RWPE2 (cell line): ENCODE measurements around the gene FBXO38.

ENCODE experiments used
- ATAC-seq: fragments of 200-7000 bp; cut with Tn5 transposase; 3 replicates; pipeline ENCODE4 v1.9.1; 2021; ENCODE audit warnings: low read depth
- DNase-seq: peaks from one replicate; pipeline ENCODE4 v3.0.0-alpha.2; 2020; ENCODE audit warnings: low spot score
- H3K27ac ChIP-seq: fragments of 450-650 bp; 2 replicates; pipeline ENCODE4 v1.5.1; 2017; ENCODE audit warnings: mild to moderate bottlenecking; ENCODE audit not compliant: poor library complexity, severe bottlenecking
- H3K27me3 ChIP-seq: fragments of 250-450 bp; sonication (Bioruptor Pico); 2 replicates; pipeline ENCODE4 v1.5.1; 2021; ENCODE audit warnings: mild to moderate bottlenecking, moderate library complexity; ENCODE audit not compliant: insufficient read depth, poor library complexity, severe bottlenecking
- H3K36me3 ChIP-seq: fragments of 250-450 bp; sonication (Bioruptor Pico); 2 replicates; pipeline ENCODE4 v1.5.1; 2020; ENCODE audit warnings: low read depth, mild to moderate bottlenecking, moderate library complexity
- H3K4me1 ChIP-seq: fragments of 250-450 bp; sonication (Bioruptor Pico); 2 replicates; pipeline ENCODE4 v1.5.1; 2021; ENCODE audit warnings: mild to moderate bottlenecking, moderate library complexity; ENCODE audit not compliant: insufficient read depth, poor library complexity, severe bottlenecking
- H3K4me3 ChIP-seq: fragments of 250-450 bp; sonication (Bioruptor Pico); 2 replicates; pipeline ENCODE4 v1.5.1; 2021; ENCODE audit warnings: mild to moderate bottlenecking, moderate library complexity; ENCODE audit not compliant: severe bottlenecking
- H3K9me3 ChIP-seq: fragments of 250-450 bp; sonication (Bioruptor Pico); 2 replicates; pipeline ENCODE4 v1.5.1; 2021; ENCODE audit warnings: mild to moderate bottlenecking, moderate library complexity; ENCODE audit not compliant: severe bottlenecking
- TF ChIP-seq, protein P1 (sequence below): fragments of 450-650 bp; IDR thresholded peaks from one replicate; pipeline ENCODE4 v1.5.1; 2017; ENCODE audit warnings: mild to moderate bottlenecking, moderate library complexity; ENCODE audit not compliant: poor library complexity, severe bottlenecking

The FBXO38 gene

DNA sequence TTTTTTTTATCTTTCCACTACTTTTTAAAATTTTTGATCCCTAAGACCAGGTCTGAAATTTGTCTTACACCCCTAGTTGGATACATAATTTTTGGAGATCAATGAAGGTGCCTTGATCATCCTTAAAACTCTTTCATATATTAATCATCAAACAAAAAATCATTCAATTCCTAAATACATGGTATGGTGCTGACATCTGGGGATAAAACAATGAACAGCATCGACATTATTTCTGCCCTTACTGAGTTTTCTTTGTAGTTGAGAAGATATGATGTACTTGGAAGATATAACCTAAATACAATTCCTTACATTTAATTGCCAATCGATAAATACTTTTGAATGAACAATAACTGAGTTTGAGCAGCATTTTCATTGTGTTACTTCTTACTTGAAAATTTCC lies 30.1 kb upstream of the FBXO38 start:
- H3K4me3 ChIP-seq = no peak overlapping the region
- DNase-seq (no peak), ATAC-seq (no peak)
- no peak overlapping the region for H3K27ac ChIP-seq
- no peaks in the 10 kb centered on the region for H3K36me3 ChIP-seq
- H3K4me1 ChIP-seq = peaks cover 5% of the 10 kb centered on the region
- no peaks in the 10 kb centered on the region for H3K27me3 ChIP-seq
- no peaks in the 10 kb centered on the region for H3K9me3 ChIP-seq
- TF ChIP-seq, protein P1, sequence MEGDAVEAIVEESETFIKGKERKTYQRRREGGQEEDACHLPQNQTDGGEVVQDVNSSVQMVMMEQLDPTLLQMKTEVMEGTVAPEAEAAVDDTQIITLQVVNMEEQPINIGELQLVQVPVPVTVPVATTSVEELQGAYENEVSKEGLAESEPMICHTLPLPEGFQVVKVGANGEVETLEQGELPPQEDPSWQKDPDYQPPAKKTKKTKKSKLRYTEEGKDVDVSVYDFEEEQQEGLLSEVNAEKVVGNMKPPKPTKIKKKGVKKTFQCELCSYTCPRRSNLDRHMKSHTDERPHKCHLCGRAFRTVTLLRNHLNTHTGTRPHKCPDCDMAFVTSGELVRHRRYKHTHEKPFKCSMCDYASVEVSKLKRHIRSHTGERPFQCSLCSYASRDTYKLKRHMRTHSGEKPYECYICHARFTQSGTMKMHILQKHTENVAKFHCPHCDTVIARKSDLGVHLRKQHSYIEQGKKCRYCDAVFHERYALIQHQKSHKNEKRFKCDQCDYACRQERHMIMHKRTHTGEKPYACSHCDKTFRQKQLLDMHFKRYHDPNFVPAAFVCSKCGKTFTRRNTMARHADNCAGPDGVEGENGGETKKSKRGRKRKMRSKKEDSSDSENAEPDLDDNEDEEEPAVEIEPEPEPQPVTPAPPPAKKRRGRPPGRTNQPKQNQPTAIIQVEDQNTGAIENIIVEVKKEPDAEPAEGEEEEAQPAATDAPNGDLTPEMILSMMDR = peak; percentile 68

- H3K36me3 ChIP-seq = no peaks in the 10 kb centered on the region
- H3K4me3 ChIP-seq = no peak overlapping the region
- H3K9me3 ChIP-seq = no peaks in the 10 kb centered on the region
- TF ChIP-seq, protein P1 = peak; percentile 23
- ATAC-seq = no peak
- no peaks in the 10 kb centered on the region for H3K27me3 ChIP-seq
- H3K4me1 ChIP-seq = no peaks in the 10 kb centered on the region
- H3K27ac ChIP-seq = no peak overlapping the region
- DNase-seq = no peak
Observed at GRCh38 chr5:148364343-148364742, 19.4 kb upstream of the FBXO38 start.

GRCh38 chr5:148368299-148368698 lies 15.5 kb upstream of the FBXO38 start:
- Histone ChIP-seq H3K27ac (no peak overlapping the region), H3K4me1 (no peaks in the 10 kb centered on the region), H3K9me3 (no peaks in the 10 kb centered on the region), H3K36me3 (no peaks in the 10 kb centered on the region), H3K27me3 (no peaks in the 10 kb centered on the region), H3K4me3 (no peak overlapping the region)
- ATAC-seq = no peak
- no peak for DNase-seq
- TF ChIP-seq, protein P1 = no peak

DNA sequence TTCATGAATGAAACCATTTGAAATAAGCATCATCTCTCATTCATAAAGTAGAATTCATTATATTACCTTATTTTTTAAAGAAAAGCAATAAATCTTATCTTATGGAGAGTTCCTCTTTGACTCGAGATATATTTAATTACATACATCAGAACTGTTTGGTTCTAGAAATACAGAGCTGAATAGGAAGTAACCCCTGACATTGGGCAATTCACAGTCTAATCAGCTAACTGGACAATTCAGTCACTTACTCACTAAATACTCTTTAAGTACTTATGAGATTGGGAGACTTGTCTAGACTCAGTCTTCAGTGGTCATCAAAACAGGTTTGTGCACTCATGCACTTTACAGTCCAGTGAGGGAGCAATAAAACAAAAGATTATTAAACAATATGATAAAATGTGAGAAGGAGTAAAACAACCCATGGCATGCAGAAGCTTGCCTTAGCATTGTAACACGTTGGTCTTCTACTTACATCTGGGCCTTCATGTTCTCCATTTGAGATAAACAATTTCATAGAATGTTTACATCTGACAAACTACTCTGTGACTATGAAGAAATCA lies 11.5 kb upstream of the FBXO38 start:
- H3K9me3 ChIP-seq = no peaks in the 10 kb centered on the region
- no peaks in the 10 kb centered on the region for H3K4me1 ChIP-seq
- TF ChIP-seq, protein P1 = no peak
- no peak overlapping the region for H3K27ac ChIP-seq
- ATAC-seq (no peak), DNase-seq (no peak)
- H3K27me3 ChIP-seq = no peaks in the 10 kb centered on the region
- no peaks in the 10 kb centered on the region for H3K36me3 ChIP-seq
- no peak overlapping the region for H3K4me3 ChIP-seq

DNA sequence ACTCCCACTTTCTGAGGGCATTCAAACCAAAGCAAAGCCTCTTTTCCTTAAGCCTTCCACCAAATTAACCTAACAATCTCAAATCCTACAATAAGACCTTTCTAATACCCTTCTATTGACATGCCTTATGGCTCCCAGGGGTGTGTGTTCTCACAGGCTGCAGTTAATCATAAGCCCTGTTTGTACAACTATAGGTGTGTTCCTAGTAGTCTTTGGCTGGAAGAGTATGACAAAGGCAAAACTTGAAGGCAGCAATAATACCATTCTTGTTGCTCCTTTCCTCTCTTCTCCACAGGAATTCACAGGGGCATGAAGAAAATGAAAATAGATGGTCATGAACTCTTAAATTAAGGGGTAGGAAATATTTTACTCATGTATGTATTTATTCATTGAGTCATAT lies 10.9 kb upstream of the FBXO38 start:
- no peak overlapping the region for H3K27ac ChIP-seq
- no peaks in the 10 kb centered on the region for H3K27me3 ChIP-seq
- ATAC-seq (no peak), DNase-seq (no peak)
- TF ChIP-seq, protein P1 = no peak
- no peaks in the 10 kb centered on the region for H3K9me3 ChIP-seq
- H3K36me3 ChIP-seq = no peaks in the 10 kb centered on the region
- no peak overlapping the region for H3K4me3 ChIP-seq
- no peaks in the 10 kb centered on the region for H3K4me1 ChIP-seq
